ENCODE measurements around the gene ARVCF. TPM values are rescaled to one million over a fixed set of nuclear protein-coding genes. Genes with fewer than 3 reads are reported as not detected.

The ARVCF gene
- total and polyA plus RNA-seq, 9 of the 15 experiments (the other 6 are each of a cell fraction or from before 2014, with no cell fraction given): 0.03 to 97.4 (median 15.6) TPM

DNA sequence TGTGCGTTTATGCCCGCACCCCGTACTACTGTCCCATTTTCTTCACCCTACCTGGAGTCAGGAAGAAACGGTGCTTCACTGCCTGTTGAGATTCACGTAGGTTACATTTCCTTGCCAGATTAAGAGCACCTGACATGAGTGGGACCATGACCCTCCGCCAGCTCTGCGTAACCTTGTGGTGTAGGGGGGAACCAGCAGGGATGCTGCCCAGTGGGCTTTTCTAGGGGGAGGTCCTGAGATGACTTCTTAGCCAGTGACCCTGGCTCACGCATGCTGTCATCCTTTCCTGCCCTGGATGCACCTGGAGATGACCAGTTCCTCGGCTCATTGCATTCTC lies 967 bp upstream of the ARVCF start (continued):
- TF ChIP-seq, protein P1, sequence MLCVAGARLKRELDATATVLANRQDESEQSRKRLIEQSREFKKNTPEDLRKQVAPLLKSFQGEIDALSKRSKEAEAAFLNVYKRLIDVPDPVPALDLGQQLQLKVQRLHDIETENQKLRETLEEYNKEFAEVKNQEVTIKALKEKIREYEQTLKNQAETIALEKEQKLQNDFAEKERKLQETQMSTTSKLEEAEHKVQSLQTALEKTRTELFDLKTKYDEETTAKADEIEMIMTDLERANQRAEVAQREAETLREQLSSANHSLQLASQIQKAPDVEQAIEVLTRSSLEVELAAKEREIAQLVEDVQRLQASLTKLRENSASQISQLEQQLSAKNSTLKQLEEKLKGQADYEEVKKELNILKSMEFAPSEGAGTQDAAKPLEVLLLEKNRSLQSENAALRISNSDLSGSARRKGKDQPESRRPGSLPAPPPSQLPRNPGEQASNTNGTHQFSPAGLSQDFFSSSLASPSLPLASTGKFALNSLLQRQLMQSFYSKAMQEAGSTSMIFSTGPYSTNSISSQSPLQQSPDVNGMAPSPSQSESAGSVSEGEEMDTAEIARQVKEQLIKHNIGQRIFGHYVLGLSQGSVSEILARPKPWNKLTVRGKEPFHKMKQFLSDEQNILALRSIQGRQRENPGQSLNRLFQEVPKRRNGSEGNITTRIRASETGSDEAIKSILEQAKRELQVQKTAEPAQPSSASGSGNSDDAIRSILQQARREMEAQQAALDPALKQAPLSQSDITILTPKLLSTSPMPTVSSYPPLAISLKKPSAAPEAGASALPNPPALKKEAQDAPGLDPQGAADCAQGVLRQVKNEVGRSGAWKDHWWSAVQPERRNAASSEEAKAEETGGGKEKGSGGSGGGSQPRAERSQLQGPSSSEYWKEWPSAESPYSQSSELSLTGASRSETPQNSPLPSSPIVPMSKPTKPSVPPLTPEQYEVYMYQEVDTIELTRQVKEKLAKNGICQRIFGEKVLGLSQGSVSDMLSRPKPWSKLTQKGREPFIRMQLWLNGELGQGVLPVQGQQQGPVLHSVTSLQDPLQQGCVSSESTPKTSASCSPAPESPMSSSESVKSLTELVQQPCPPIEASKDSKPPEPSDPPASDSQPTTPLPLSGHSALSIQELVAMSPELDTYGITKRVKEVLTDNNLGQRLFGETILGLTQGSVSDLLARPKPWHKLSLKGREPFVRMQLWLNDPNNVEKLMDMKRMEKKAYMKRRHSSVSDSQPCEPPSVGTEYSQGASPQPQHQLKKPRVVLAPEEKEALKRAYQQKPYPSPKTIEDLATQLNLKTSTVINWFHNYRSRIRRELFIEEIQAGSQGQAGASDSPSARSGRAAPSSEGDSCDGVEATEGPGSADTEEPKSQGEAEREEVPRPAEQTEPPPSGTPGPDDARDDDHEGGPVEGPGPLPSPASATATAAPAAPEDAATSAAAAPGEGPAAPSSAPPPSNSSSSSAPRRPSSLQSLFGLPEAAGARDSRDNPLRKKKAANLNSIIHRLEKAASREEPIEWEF (CRISPR knock-in tag; IDR thresholded peaks at IDR 0.05): no peak
- TF ChIP-seq PML (IDR thresholded peaks at IDR 0.05; ENCODE audit: low read length): no peak
- TF ChIP-seq, protein P2, sequence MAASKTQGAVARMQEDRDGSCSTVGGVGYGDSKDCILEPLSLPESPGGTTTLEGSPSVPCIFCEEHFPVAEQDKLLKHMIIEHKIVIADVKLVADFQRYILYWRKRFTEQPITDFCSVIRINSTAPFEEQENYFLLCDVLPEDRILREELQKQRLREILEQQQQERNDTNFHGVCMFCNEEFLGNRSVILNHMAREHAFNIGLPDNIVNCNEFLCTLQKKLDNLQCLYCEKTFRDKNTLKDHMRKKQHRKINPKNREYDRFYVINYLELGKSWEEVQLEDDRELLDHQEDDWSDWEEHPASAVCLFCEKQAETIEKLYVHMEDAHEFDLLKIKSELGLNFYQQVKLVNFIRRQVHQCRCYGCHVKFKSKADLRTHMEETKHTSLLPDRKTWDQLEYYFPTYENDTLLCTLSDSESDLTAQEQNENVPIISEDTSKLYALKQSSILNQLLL (CRISPR knock-in tag; IDR thresholded peaks at IDR 0.05; ENCODE audit: borderline replicate concordance): 0 out of 2 replicates have a peak, but pooled peaks have one; percentile 2
- no peak for TF ChIP-seq ZBTB17 (CRISPR knock-in tag; IDR thresholded peaks at IDR 0.05)
- no peak for TF ChIP-seq JUND (IDR thresholded peaks at IDR 0.05; ENCODE audit: borderline replicate concordance, low read depth, low read length)
- no peak for TF ChIP-seq JUND (tag; IDR thresholded peaks at IDR 0.05; ENCODE audit: borderline replicate concordance, low read depth, low read length)
- peak; percentile 55; the same call in 1 of the 2 replicates for TF ChIP-seq ERF (CRISPR knock-in tag; IDR thresholded peaks at IDR 0.05)
- TF ChIP-seq ZNF354B (CRISPR knock-in tag; IDR thresholded peaks at IDR 0.05): no peak
- no peak for TF ChIP-seq TCF7 (IDR thresholded peaks at IDR 0.05; ENCODE audit: borderline replicate concordance)
- no peak for TF ChIP-seq ZNF224 (CRISPR knock-in tag; IDR thresholded peaks at IDR 0.05)
- no peak for TF ChIP-seq PTRF (tag; IDR thresholded peaks at IDR 0.05)
- no peak for TF ChIP-seq JUN (IDR thresholded peaks at IDR 0.05; ENCODE audit: borderline replicate concordance, low read depth, low read length)
- TF ChIP-seq JUN (CRISPR knock-in tag; IDR thresholded peaks at IDR 0.05; ENCODE audit: borderline replicate concordance): no peak

All from K562 (cell line).